Endothelial cell of umbilical vein (primary cell): ENCODE data around the gene DLST. TPM values are rescaled to one million over a fixed set of nuclear protein-coding genes. Genes with fewer than 3 reads are reported as not detected.

Experiments
- BruUV-seq: library from RNA; stranded (reverse); fragments of 400-500 nt; replicated peaks from 2 replicates; lab custom pipeline; 2021; lab: Mats Ljungman, UMichigan
- CTCF ChIA-PET: fragments of 300-600, 350-600 bp; sonication (Branson Sonifier 250); formaldehyde crosslinking; loops from one replicate; lab custom pipeline; 2021; ENCODE audit warnings: antibody characterized with exemption, inconsistent platforms; lab: Charles Lee
- POLR2A ChIA-PET: fragments of 300-600, 350-600 bp; sonication (Branson Sonifier 250); formaldehyde crosslinking; loops from one replicate; lab custom pipeline; 2021; ENCODE audit warnings: antibody characterized with exemption, inconsistent platforms; lab: Charles Lee
- DNase-seq: peaks from one replicate; pipeline ENCODE4 v3.0.0-alpha.2; 2011; ENCODE audit warnings: low read depth, low spot score
- FAIRE-seq: peaks from 2 replicates; lab custom pipeline; 2011; peaks lifted over from hg19 to GRCh38; lab: Jason Lieb, UNC
- H2AFZ ChIP-seq: 2 replicates; pipeline ENCODE4 v1.6.0; 2012; ENCODE audit warnings: low read depth, low read length, control low read depth, inconsistent platforms
- H3K27ac ChIP-seq: 2 replicates; pipeline ENCODE4 v1.5.1; 2011; ENCODE audit warnings: low read depth, mild to moderate bottlenecking, control low read depth, low read length, moderate library complexity; ENCODE audit not compliant: insufficient read depth
- H3K27me3 ChIP-seq, 2 experiments: 2 replicates each; pipeline versions ENCODE4 v1.6.0 to v1.6.1; 2011; ENCODE audit warnings: low read length in 2 of 2, mixed read lengths in 1 of 2; ENCODE audit not compliant: control insufficient read depth in 2 of 2, insufficient read depth in 2 of 2
- H3K36me3 ChIP-seq, 2 experiments: 2 replicates in 1 of 2; 3 replicates in 1 of 2; pipeline ENCODE4 v1.5.1; 2011; ENCODE audit warnings: low read length in 2 of 2, mild to moderate bottlenecking in 1 of 2, moderate library complexity in 1 of 2; ENCODE audit not compliant: control insufficient read depth in 2 of 2, insufficient read depth in 2 of 2; ENCODE audit errors: extremely low read depth in 1 of 2
- H3K4me1 ChIP-seq: 3 replicates; pipeline ENCODE4 v1.5.1; 2011; ENCODE audit warnings: mild to moderate bottlenecking, low read length; ENCODE audit not compliant: control insufficient read depth, insufficient read depth; ENCODE audit errors: extremely low read depth
- H3K4me2 ChIP-seq: 2 replicates; pipeline ENCODE4 v1.6.1; 2011; ENCODE audit warnings: low read length, control low read depth, mixed read lengths; ENCODE audit not compliant: insufficient read depth
- H3K4me3 ChIP-seq, 3 experiments: fragments of 200-600 bp in 1 of 3; sonication (generic), shearing (Covaris generic) in 1 of 3; replicated peaks in 1 of 3; 2 replicates each; pipeline ENCODE4 v1.5.1; 2011 to 2016; ENCODE audit warnings: control low read depth in 3 of 3, low read length in 3 of 3, mild to moderate bottlenecking in 2 of 3, inconsistent platforms in 1 of 3, low read depth in 1 of 3, moderate library complexity in 1 of 3; ENCODE audit not compliant: insufficient read depth in 1 of 3
- H3K79me2 ChIP-seq: 2 replicates; pipeline ENCODE4 v1.6.0; 2012; ENCODE audit warnings: low read length, inconsistent platforms; ENCODE audit not compliant: control insufficient read depth, insufficient read depth
- H3K9ac ChIP-seq: replicated peaks from 2 replicates; pipeline ENCODE3; 2011; ENCODE audit warnings: low read length, control low read depth; ENCODE audit not compliant: insufficient read depth; ENCODE audit errors: extremely low read depth
- H3K9me1 ChIP-seq: replicated peaks from 3 replicates; pipeline ENCODE4 v1.6.0; 2011; ENCODE audit warnings: mild to moderate bottlenecking, low read length; ENCODE audit not compliant: control insufficient read depth, insufficient read depth; ENCODE audit errors: extremely low read depth
- H3K9me3 ChIP-seq: replicated peaks from 2 replicates; pipeline ENCODE4 v1.5.1; 2012; ENCODE audit warnings: low read length, inconsistent platforms; ENCODE audit not compliant: control insufficient read depth, insufficient read depth
- H4K20me1 ChIP-seq: replicated peaks from 2 replicates; pipeline ENCODE3; 2011; ENCODE audit warnings: mild to moderate bottlenecking, low read length; ENCODE audit not compliant: control insufficient read depth, insufficient read depth; ENCODE audit errors: extremely low read depth
- CTCF ChIP-seq, 2 donors: IDR thresholded peaks; 1 replicate in 1 of 2; 2 replicates in 1 of 2; pipeline ENCODE4 v1.5.1; 2011; ENCODE audit warnings: low read length in 2 of 2, mild to moderate bottlenecking in 2 of 2, moderate library complexity in 2 of 2, control low read depth in 1 of 2, inconsistent platforms in 1 of 2, low read depth in 1 of 2; ENCODE audit not compliant: insufficient read depth in 1 of 2; ENCODE audit errors: extremely low read depth in 1 of 2
- EZH2 ChIP-seq: IDR thresholded peaks from 2 replicates; pipeline ENCODE4 v1.6.1; 2012; ENCODE audit warnings: borderline replicate concordance, low read depth, mild to moderate bottlenecking, moderate library complexity, low read length, inconsistent platforms; ENCODE audit not compliant: severe bottlenecking
- FOS ChIP-seq: IDR thresholded peaks from 2 replicates; pipeline ENCODE4 v1.6.1; 2011; ENCODE audit warnings: mild to moderate bottlenecking, low read length, moderate library complexity, borderline replicate concordance; ENCODE audit not compliant: insufficient read depth
- GATA2 ChIP-seq: IDR thresholded peaks from 2 replicates; pipeline ENCODE4 v1.7.0; 2011; ENCODE audit warnings: low read depth, mild to moderate bottlenecking, moderate library complexity, mixed read lengths, low read length; ENCODE audit not compliant: insufficient read length, insufficient read depth
- JUN ChIP-seq: IDR thresholded peaks from 2 replicates; pipeline ENCODE4 v1.6.1; 2011; ENCODE audit warnings: borderline replicate concordance, low read depth; ENCODE audit not compliant: insufficient read length, insufficient read depth
- MAX ChIP-seq: IDR thresholded peaks from 2 replicates; pipeline ENCODE4 v1.6.1; 2011; ENCODE audit not compliant: insufficient read depth, insufficient read length
- MYC ChIP-seq: IDR thresholded peaks from one replicate; pipeline ENCODE4 v1.6.1; 2011; ENCODE audit warnings: mild to moderate bottlenecking, low read depth, low read length
- POLR2A ChIP-seq: IDR thresholded peaks from 2 replicates; pipeline ENCODE4 v1.6.1; 2012; ENCODE audit warnings: low read depth, mild to moderate bottlenecking, control low read depth, low read length
- POLR2AphosphoS5 ChIP-seq: IDR thresholded peaks from 2 replicates; pipeline ENCODE4 v1.6.1; 2012; ENCODE audit warnings: low read depth, mild to moderate bottlenecking, control low read depth, low read length, moderate library complexity; ENCODE audit not compliant: insufficient read depth
- dilution Hi-C: fragments of 300-500 bp; cut with MboI; formaldehyde crosslinking; loops from one replicate; pipeline ENCODE4 v1.15.0; 2019; ENCODE audit warnings: low sequenced_read_pairs; ENCODE audit not compliant: extremely low pct_ligation_motif_present
- intact Hi-C: fragments of 100-400 bp; cut with micrococcal nuclease; formaldehyde crosslinking; loops from one replicate; pipeline ENCODE4 v1.10.0; 2022
- polyA plus RNA-seq, 4 experiments: library from polyadenylated mRNA; depleted of rRNA in 3 of 4; stranded (reverse) in 3 of 4; unstranded in 1 of 4; fragments of >200 nt; gene quantifications; 2 replicates each; pipeline versions ENCODE4 v1.2.1 to v1.2.3, GENCODE V29; 2011 to 2012; ENCODE audit warnings: missing spikeins in 1 of 4
- total RNA-seq: library from RNA; stranded (reverse); gene quantifications from 2 replicates; pipeline ENCODE4 v1.2.3, GENCODE V29; 2021

DLST gene
- total and polyA plus RNA-seq, 2 donors (not counting 3 experiments of a cell fraction or from before 2014, with no cell fraction given), result 98.4 to 110 TPM

- Histone ChIP-seq H3K36me3 (peaks cover 3 to 4% of the 10 kb centered on the region in 2 experiments), H3K79me2 (no peaks in the 10 kb centered on the region), H3K4me1 (no peaks in the 10 kb centered on the region), H2AFZ (no peak overlapping the region), H3K27ac (no peak overlapping the region), H3K9me1 (no peaks in the 10 kb centered on the region), H4K20me1 (no peaks in the 10 kb centered on the region), H3K4me3 (no peak overlapping the region), H3K27me3 (no peaks in the 10 kb centered on the region), H3K9ac (no peak overlapping the region), H3K9me3 (no peaks in the 10 kb centered on the region), H3K4me2 (no peak overlapping the region)
- intact Hi-C loops, result no loop called here
- FAIRE-seq (no peak), DNase-seq (no peak)
- no peak for TF ChIP-seq POLR2A
- ChIA-PET POLR2A (no interaction called here), CTCF (interaction anchor here (0.6 to 1.7 kb wide), 3 partner anchors 12 to 233 kb away, joined by 3 to 7 read pairs (median 4); no protein-coding TSS in a partner anchor)
- no TSS peak for BruUV-seq
- dilution Hi-C loops, result no loop called here
Observed at GRCh38 chr14:74841230-74842207, 40.2 kb upstream of the DLST start.

- Histone ChIP-seq H3K9ac (no peak overlapping the region), H3K4me3 (no peak overlapping the region), H3K9me1 (no peaks in the 10 kb centered on the region), H3K4me1 (no peaks in the 10 kb centered on the region), H3K36me3 (peaks cover 0 to 4% of the 10 kb centered on the region in 2 experiments), H4K20me1 (no peaks in the 10 kb centered on the region), H3K27ac (no peak overlapping the region), H3K9me3 (no peaks in the 10 kb centered on the region), H3K79me2 (no peaks in the 10 kb centered on the region), H3K27me3 (no peaks in the 10 kb centered on the region), H2AFZ (no peak overlapping the region), H3K4me2 (no peak overlapping the region)
- BruUV-seq, result no TSS peak
- no peak for FAIRE-seq
- TF ChIP-seq POLR2AphosphoS5 (no peak), GATA2 (no peak), MAX (no peak), FOS (no peak), CTCF (IDR thresholded peaks at IDR 0.05; ENCODE audit: extremely low read depth in 1 of 2, insufficient read depth in 1 of 2, low read depth in 1 of 2, low read length in 2 of 2) (no peak), POLR2A (no peak), EZH2 (no peak), JUN (no peak), MYC (no peak)
- POLR2A ChIA-PET, result no interaction called here
- dilution Hi-C loops (no loop called here), intact Hi-C loops (no loop called here)
- CTCF ChIA-PET, result interaction anchor here (0.9 kb wide), 1 partner anchor 16 kb away, joined by 3 read pairs; no protein-coding TSS in a partner anchor
- no peak for DNase-seq
Observed at GRCh38 chr14:74843653-74844052, 38.1 kb upstream of the DLST start.
